CD4-positive, alpha-beta T cell treated with Interleukin-17A for 1 hour (primary cell): ENCODE results near the gene MAML2.
A peak's percentile ranks its signal among the peaks of the same experiment; 100 is the strongest.

ENCODE experiments used
- DNase-seq: peaks from one replicate; pipeline ENCODE4 v3.0.0-alpha.2; 2020

The MAML2 gene

GRCh38 chr11:96230686-96231085 is 112.3 kb downstream of the MAML2 start:
- DNase-seq, result no peak

- DNase-seq, result no peak
Observed at GRCh38 chr11:96229354-96229977, 113.5 kb downstream of the MAML2 start.

GRCh38 chr11:96228910-96229309 is 114.1 kb downstream of the MAML2 start:
- no peak for DNase-seq

GRCh38 chr11:96228473-96228891 is 114.5 kb downstream of the MAML2 start:
- DNase-seq, result no peak

GRCh38 chr11:96227244-96227643 is 115.8 kb downstream of the MAML2 start:
- no peak for DNase-seq

- no peak for DNase-seq
Observed at GRCh38 chr11:96223083-96223482, 119.9 kb downstream of the MAML2 start.

- DNase-seq, result no peak
Observed at GRCh38 chr11:96222102-96222501, 120.9 kb downstream of the MAML2 start.

GRCh38 chr11:96221244-96222070 is 121.5 kb downstream of the MAML2 start:
- DNase-seq, result no peak

GRCh38 chr11:96219981-96220623 is 122.9 kb downstream of the MAML2 start:
- no peak for DNase-seq

GRCh38 chr11:96218901-96219300 is 124.1 kb downstream of the MAML2 start:
- DNase-seq, result no peak

- no peak for DNase-seq
Observed at GRCh38 chr11:96218006-96218405, 125.0 kb downstream of the MAML2 start.

- no peak for DNase-seq
Observed at GRCh38 chr11:96217206-96217605, 125.8 kb downstream of the MAML2 start.

GRCh38 chr11:96215826-96216225 is 127.2 kb downstream of the MAML2 start:
- DNase-seq, result no peak

- DNase-seq, result peak; percentile 50
Observed at GRCh38 chr11:96215110-96215782, 127.7 kb downstream of the MAML2 start.

- no peak for DNase-seq
Observed at GRCh38 chr11:96214777-96215109, 128.3 kb downstream of the MAML2 start.

GRCh38 chr11:96213500-96213899 is 129.5 kb downstream of the MAML2 start:
- DNase-seq, result no peak

GRCh38 chr11:96211436-96211835 is 131.6 kb downstream of the MAML2 start:
- DNase-seq, result peak; percentile 44

GRCh38 chr11:96207459-96208449 is 135.2 kb downstream of the MAML2 start:
- peak; percentile 69 for DNase-seq

GRCh38 chr11:96206955-96207354 is 136.0 kb downstream of the MAML2 start:
- no peak for DNase-seq

- DNase-seq, result no peak
Observed at GRCh38 chr11:96205460-96205809, 137.6 kb downstream of the MAML2 start.

GRCh38 chr11:96204721-96205459 is 138.1 kb downstream of the MAML2 start:
- DNase-seq, result peak; percentile 68

GRCh38 chr11:96204366-96204659 is 138.7 kb downstream of the MAML2 start:
- DNase-seq, result no peak
